Measurements from ENCODE around the gene CRYGA. TPM values are rescaled to one million over a fixed set of nuclear protein-coding genes. Genes with fewer than 3 reads are reported as not detected.

The CRYGA gene, protein sequence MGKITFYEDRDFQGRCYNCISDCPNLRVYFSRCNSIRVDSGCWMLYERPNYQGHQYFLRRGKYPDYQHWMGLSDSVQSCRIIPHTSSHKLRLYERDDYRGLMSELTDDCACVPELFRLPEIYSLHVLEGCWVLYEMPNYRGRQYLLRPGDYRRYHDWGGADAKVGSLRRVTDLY
- total RNA-seq = not detected in 2 replicates

GRCh38 chr2:208163489-208163888, at the start of gene CRYGA:
TSS of gene CRYGA (minus strand) at chr2:208163589. CDS start at chr2:208163556, 33 bp downstream.

DNA sequence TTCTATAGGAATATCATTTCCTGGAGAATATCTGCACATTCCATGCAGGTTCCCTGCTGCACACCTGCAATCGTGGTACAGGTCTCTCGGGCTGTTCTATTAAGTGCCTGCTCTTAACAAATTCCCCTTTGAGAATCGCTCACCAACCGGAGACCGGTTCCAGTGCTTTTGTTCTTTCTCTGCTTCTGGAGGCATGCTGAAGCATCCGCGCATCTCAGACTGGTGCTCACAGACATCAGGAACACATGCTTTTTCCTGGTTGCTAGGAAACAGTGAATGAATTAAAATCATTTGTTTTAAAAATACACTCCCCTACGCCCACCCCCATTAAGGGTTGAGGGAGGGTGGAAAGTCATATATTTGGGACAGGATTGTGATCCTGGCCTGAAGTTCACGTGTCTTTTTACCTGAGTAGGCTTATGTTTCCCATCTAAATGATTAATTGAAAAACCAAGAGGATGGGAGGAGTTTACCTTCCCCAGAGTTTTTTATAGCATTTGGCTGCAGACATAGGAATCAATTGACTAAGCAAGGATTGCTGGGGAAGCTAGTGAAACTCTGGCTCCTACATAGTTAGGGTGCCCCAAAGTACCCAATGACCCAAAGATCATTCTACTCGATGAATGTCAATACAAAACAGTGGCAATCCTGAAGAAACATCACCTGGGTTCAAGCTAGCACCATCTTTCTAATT, 26.6 kb upstream of the CRYGA start, which contains the start of gene C2orf80:
Gene C2orf80, minus strand, starts transcription at position 221 of the 694 bp plus-strand sequence. CDS start 3,044 bp downstream, outside the sequence.

DNA sequence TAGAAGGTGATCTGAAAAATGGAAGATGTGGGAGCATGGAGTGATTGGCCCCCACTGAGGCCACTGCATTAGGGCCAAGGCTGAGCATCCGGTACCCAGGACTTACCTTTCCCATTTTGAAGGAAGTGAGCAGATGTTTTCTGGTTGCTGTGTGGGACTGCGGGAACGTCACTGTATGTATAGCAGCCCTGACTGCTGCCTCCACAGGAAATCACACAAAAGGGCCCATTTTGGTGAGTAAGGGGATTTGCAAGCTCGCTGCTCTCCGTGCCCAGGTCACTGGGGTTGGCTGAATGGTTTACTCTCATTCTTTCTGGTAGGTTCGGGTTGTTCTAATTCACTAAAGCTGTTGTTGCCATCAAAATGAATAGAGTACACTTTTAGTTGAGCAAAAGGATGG, 17.4 kb downstream of the CRYGA start, which contains the start of gene CRYGB:
Gene CRYGB, minus strand, starts transcription at position 153 of the 400 bp plus-strand sequence. Its CDS starts 38 bp downstream, at position 115.

DNA sequence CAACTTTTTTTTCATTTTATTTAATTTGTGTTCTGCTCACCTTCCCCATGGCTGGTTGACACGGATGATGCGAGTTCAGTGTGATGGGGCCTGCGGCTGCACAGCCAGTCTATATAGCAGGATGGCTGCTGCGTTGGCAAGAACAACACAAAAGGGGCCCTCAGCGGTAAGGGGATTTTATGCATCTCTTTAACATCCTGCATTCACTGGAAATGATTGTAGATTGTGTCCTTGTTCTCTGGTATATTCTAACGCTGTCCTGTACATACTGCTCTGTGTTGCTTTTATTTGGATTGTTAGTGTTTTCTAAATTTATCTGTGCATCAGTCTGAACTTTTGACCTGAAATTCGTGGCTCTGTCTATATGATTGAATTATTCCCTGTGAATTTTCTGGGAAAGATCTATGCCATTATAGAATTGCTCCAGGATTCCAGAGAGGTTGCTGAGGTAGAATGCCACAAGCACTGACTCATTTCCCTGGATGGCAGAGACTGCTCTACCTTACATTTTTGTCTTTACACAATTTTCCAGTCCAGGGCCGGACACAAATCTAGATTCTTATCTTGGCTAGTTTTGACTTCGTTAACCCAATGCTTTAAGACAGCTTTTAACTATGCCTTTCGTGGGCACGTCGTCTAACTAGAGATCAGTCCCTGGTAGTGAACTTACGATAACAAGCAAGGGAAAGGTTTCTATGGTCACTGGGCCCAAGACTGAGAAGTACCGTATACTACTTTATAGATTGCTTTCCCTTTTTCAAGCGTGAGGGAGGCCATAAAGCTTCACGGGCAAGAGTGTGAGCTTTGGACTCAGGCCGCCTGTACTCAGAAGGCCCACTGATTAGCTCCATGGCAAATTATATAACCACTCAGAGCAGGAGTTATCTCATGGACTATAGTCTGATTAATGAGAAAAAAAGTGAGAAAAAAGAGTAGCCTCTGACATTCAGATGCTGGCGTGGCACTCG, 33.4 kb downstream of the CRYGA start, which contains the start of gene CRYGC:
Gene CRYGC, minus strand, starts transcription at position 85 of the 968 bp plus-strand sequence. Its CDS starts 36 bp downstream, at position 49.

GRCh38 chr2:208124013-208124715, 39.2 kb downstream of the CRYGA start, which contains the start of gene CRYGD:
TSS of gene CRYGD (minus strand) at chr2:208124524. CDS start at chr2:208124473, 51 bp downstream.

Other genes starting within 250 kb of the CRYGA start
- gene PLEKHM3, start 138.1 kb downstream of the CRYGA start, total RNA-seq = 11.6 and 16.3 TPM in 2 replicates
- gene CRYGD, start 39.1 kb downstream of the CRYGA start, total RNA-seq = not detected in 2 replicates
- not detected in 2 replicates for gene CRYGC, start 33.8 kb downstream of the CRYGA start, total RNA-seq
- gene CRYGB, start 17.4 kb downstream of the CRYGA start, total RNA-seq = not detected in 2 replicates
- not detected in 2 replicates for gene C2orf80, start 26.4 kb upstream of the CRYGA start, total RNA-seq
- gene IDH1, start 91.5 kb upstream of the CRYGA start, total RNA-seq = 228 and 311 TPM in 2 replicates
- 35.9 TPM in 2 replicates for gene PIKFYVE, start 102.7 kb upstream of the CRYGA start, total RNA-seq
- under 0.01 TPM in 1 of 2 replicates, not detected in the other for gene PTH2R, start 243.2 kb upstream of the CRYGA start, total RNA-seq

Measured in smooth muscle cell of the umbilical artery (primary cell).